ENCODE data around the gene GOLGA6C. TPM values are rescaled to one million over a fixed set of nuclear protein-coding genes. Genes with fewer than 3 reads are reported as not detected.
"Not testable (repeated sequence)": the region's sequence is repeated elsewhere in the genome, so short reads cannot be mapped to it uniquely, and the experiment has no call there.

The GOLGA6C gene
- total RNA-seq, 4 donors from 2014 or later = not detected

GRCh38 chr15:75217012-75217411 is 41.1 kb upstream of the GOLGA6C start:
- 91% methylated on average over 4 of the region's 6 CpGs for WGBS
- TF ChIP-seq POLR2A (IDR thresholded peaks at IDR 0.05) (no peak), CTCF (IDR thresholded peaks at IDR 0.05) (no peak), POLR2AphosphoS5 (IDR thresholded peaks at IDR 0.05) (no peak), EP300 (IDR thresholded peaks at IDR 0.05) (no peak)
- Histone ChIP-seq H3K4me1 (peaks cover 7% of the 10 kb centered on the region), H3K27ac (no peak overlapping the region), H3K4me3 (no peak overlapping the region), H3K36me3 (peaks cover 25% of the 10 kb centered on the region), H3K9me3 (no peaks in the 10 kb centered on the region), H3K27me3 (no peaks in the 10 kb centered on the region)
- no peak for DNase-seq (ENCODE audit: low spot score in 2 of 2)

- not testable (repeated sequence) for H3K27me3 ChIP-seq; H3K4me3 ChIP-seq; DNase-seq (ENCODE audit: low spot score in 2 of 2); H3K9me3 ChIP-seq; H3K27ac ChIP-seq; H3K4me1 ChIP-seq
- 84% methylated on average over 3 of the region's 3 CpGs for WGBS
- peaks cover 19% of the 10 kb centered on the region for H3K36me3 ChIP-seq
Observed at GRCh38 chr15:75217574-75217973, 40.6 kb upstream of the GOLGA6C start.

GRCh38 chr15:75219507-75219929 is 38.6 kb upstream of the GOLGA6C start:
- H3K9me3 ChIP-seq; DNase-seq (ENCODE audit: low spot score in 2 of 2); H3K27me3 ChIP-seq; H3K4me3 ChIP-seq; H3K27ac ChIP-seq; H3K4me1 ChIP-seq; H3K36me3 ChIP-seq: not testable (repeated sequence)
- WGBS = 26% methylated on average over 3 of the region's 4 CpGs

GRCh38 chr15:75223688-75224087 is 34.4 kb upstream of the GOLGA6C start:
- Histone ChIP-seq H3K27ac (no peak overlapping the region), H3K27me3 (peaks cover 2% of the 10 kb centered on the region), H3K9me3 (no peaks in the 10 kb centered on the region), H3K4me1 (peaks cover 7% of the 10 kb centered on the region), H3K4me3 (no peak overlapping the region), H3K36me3 (no peaks in the 10 kb centered on the region)
- no peak for DNase-seq (ENCODE audit: low spot score in 2 of 2)
- WGBS = 77% methylated on average over 3 of the region's 6 CpGs
- TF ChIP-seq POLR2A (IDR thresholded peaks at IDR 0.05) (no peak), EP300 (IDR thresholded peaks at IDR 0.05) (no peak), POLR2AphosphoS5 (IDR thresholded peaks at IDR 0.05) (no peak), CTCF (IDR thresholded peaks at IDR 0.05) (no peak)

- DNase-seq (ENCODE audit: low spot score in 2 of 2) = no peak
- H3K4me3 ChIP-seq = no peak overlapping the region
- no peaks in the 10 kb centered on the region for H3K9me3 ChIP-seq
- H3K4me1 ChIP-seq = peaks cover 3% of the 10 kb centered on the region
- WGBS = 57% methylated on average over 12 of the region's 12 CpGs
- H3K36me3 ChIP-seq = no peaks in the 10 kb centered on the region
- H3K27ac ChIP-seq = no peak overlapping the region
- H3K27me3 ChIP-seq = peaks cover 3% of the 10 kb centered on the region
- TF ChIP-seq POLR2AphosphoS5 (IDR thresholded peaks at IDR 0.05) (no peak), CTCF (IDR thresholded peaks at IDR 0.05) (no peak), POLR2A (IDR thresholded peaks at IDR 0.05) (no peak), EP300 (IDR thresholded peaks at IDR 0.05) (no peak)
Observed at GRCh38 chr15:75224281-75224680, 33.9 kb upstream of the GOLGA6C start.

GRCh38 chr15:75225102-75225836 is 32.9 kb upstream of the GOLGA6C start:
- not testable (repeated sequence) for H3K36me3 ChIP-seq; H3K4me1 ChIP-seq; DNase-seq (ENCODE audit: low spot score in 2 of 2); H3K27ac ChIP-seq; H3K9me3 ChIP-seq; H3K4me3 ChIP-seq; H3K27me3 ChIP-seq
- WGBS = 64% methylated on average over 5 of the region's 10 CpGs
